NCI-H446 (cell line): Measurements from ENCODE around the gene KRTAP4-16.
"Not testable (repeated sequence)": the region's sequence is repeated elsewhere in the genome, so short reads cannot be mapped to it uniquely, and the experiment has no call there.

Experiments used
- DNase-seq, 2 experiments: peaks; one replicate each; lab custom pipeline; 2025; lab: John Stamatoyannopoulos, UW

Gene KRTAP4-16

DNA sequence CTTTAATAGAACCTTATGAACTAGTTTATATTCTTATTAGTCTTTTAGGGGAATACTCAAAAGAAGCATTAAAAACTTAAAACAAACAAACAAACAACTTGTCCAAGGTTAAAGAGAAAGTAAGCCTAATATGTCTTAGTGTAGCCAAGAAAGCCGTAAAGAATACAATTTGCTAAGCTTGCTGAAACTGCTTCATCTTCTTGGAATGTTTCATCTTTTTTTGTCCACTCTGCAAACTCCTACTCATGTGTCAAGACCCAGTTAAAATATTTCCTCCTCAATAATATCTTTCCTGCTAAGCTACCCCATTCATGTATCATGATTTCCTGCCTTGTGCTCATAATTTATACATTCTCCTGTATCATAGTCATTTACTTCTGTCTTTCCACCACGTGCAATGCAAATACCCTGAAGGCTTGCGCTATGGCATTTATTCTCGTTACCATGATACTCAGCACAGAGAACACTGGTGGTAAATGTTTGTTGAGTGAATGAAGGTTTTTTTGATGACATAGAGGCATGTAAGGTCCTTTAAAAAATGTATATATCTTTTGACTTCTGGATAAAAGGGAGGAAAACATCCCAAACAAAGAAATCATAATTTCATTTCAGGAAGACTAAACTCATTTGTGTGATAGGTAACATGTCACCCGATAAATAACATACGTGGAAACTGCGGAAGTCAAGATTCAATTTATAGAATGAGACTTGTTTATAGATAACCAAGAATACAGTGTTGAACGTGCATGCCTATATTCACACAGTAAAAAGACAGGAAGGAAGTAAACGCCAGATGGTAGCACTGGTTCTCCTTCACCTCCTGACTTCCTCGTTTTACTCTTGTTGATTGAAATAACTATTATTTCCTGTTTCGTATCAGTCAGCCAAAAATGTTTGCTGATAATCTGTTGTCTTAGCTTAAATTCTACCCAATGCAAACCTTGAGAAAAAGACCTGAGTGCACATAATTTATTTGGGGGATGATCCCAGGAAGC lies 18.0 kb upstream of the KRTAP4-16 start:
- not testable (repeated sequence) for DNase-seq

DNA sequence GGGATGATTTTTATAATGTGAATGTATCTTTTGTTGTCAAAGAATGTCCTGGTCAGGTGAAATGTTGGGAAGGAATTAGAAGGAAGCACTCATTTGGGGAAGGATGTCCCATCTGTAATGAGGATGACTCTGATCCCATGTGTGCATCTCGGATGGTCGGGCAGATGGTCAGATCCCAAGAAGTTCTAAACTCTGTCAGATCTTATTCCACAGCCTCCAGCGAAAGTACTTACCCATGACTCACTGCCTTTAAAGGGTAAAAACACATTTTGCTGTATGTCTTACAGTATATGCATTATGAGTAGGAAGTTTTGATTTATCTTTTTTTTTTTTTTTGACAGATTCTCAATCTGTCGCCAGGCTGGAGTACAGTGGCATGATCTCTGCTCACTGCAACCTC lies 16.7 kb upstream of the KRTAP4-16 start:
- no peak for DNase-seq

DNA sequence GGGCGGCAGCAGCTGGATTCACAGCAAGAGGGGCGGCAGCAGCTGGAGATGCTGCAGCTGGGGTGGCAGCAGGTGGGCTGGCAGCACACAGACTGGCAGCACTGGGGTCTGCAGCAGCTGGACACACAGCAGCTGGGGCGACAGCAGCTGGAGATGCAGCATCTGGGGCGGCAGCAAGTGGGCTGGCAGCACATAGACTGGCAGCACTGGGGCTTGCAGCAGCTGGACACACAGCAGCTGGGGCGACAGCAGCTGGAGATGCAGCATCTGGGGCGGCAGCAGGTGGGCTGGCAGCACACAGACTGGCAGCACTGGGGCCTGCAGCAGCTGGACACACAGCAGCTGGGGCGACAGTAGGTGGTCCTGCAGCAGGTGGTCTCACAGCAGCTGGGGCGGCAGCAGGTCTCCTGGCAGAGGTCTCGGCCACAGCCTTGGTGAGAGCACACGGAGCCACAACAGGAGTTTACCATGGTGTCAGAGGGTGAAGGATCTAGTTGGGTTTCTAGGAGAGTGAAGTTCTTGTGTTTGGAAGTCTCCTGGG lies 15.9 kb upstream of the KRTAP4-16 start, which contains the start of gene KRTAP4-11:
KRTAP4-11 (minus strand) TSS at position 528 of the 541 bp plus-strand sequence; CDS start at position 470, 58 bp downstream.
- DNase-seq = not testable (repeated sequence)

DNA sequence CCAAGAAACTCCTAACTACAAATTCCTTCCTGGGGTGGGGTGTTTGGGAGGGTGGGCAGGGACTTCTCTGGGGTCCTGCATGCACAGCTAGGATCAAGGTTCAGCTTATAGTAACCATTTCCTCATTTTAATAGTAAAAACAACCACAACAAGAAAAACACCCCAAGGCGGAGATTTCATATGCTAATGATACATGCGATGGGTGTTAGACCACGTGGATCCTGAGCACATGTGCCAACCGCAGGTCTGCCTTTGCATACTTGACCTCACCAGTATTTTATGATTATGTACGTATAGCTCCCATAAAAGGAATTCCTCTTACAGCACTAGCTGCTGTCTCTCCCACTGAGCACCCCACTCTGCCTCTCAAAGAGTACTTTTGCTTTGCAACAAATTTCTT lies 14.3 kb upstream of the KRTAP4-16 start:
- DNase-seq = no peak

DNA sequence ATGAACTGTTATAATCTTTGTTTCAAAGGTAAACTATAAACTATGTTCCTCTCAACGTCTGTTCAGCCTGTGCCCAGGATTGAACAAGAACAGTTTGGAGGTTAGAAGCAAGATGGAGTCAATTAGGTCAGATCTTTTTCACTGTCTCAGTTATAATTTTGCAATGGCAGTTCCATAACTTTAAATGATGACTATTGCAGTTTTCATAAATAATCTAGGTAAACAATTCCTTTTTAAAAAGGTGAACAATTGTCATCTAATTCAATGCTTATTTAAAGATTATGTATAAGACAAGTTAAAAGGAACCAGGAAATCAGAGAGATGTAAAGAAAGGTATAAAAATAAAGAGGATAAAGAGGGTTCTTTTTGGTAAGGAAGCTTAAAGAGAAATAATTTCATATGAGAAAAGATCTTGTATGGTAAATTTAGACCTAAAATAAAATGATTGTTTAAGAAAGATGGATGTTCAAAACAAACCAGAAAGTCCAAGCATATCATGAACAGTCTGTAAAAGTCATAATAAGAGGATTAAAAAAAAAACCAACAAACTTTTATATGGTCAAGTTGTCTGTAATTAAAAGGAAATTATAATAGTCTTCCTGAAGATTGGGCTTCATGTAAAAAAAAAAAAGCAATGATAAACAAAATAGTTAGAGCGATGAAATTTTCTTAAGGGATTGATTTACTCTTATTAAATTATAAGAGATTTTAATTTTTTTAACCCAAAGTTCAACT lies 9.3 kb upstream of the KRTAP4-16 start:
- no peak for DNase-seq

DNA sequence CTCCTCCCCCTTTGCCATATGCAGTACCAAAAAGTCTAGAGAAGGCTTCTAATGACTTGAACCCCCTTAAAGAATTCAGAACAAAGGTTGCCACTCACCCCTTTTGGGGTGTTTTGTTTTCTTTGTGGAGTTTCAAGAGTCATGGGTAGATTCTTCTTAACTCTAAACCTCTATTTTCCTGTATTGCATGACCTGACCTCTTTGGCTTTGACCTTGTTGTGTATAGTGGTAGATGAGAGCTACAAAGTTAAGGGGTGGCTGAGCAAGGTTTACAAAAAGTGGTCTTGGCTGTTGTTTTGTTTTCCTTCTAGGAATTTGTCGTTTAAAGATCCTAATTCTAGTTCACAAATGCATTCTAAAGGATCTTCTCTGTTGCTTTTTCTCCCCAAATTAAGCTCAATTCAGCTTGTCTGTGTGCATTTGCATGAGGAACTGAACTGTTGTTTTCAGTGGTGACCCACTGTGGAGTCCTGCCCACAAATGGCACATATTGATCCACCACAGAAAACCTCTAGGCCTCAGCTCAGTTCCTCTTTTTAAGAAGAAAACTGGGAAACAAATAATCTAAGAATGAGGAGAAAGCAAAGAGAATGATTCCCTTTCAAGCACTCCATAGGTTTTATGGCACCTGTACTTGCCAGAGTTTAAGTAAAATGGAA lies 6.8 kb upstream of the KRTAP4-16 start:
- DNase-seq = not testable (repeated sequence)

DNA sequence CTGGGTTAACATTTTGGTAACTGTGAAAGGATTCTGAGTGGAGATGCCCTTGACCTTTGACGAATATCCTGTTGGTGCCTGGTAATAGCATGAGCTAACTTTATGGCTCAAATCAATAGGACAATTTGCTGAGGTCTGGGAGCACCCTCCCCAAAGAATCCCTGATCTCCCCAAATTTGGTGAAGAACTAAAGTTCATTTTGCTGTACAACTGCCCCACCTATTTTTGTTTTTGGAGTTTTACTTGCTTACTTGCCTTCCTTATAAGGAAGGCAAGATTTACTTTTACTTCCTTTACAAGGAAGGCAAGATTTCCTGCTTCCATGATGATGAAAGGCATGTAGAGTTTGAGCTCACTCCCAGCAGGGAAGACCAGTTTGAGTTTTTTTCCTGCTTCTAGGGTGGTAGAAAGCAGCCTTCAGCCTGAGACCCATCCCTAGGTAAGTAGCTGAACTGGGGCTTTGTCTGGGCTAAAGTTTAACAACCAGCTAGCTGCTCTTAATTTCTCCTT lies 6.0 kb upstream of the KRTAP4-16 start:
- no peak for DNase-seq

DNA sequence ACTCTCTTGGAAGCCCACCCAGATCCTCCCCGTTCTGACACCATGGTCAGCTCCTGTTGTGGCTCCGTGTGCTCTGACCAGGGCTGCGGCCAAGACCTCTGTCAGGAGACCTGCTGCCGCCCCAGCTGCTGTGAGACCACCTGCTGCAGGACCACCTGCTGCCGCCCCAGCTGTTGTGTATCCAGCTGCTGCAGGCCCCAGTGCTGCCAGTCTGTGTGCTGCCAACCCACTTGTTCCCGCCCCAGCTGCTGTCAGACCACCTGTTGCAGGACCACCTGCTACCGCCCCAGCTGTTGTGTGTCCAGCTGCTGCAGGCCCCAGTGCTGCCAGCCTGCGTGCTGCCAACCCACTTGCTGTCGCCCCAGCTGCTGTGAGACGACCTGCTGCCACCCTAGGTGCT lies 3.3 kb upstream of the KRTAP4-16 start, which contains the start of gene KRTAP4-9:
KRTAP4-9 (plus strand) TSS at position 43 of the 400 bp plus-strand sequence; CDS start at position 43, 0 bp downstream.
- not testable (repeated sequence) for DNase-seq

DNA sequence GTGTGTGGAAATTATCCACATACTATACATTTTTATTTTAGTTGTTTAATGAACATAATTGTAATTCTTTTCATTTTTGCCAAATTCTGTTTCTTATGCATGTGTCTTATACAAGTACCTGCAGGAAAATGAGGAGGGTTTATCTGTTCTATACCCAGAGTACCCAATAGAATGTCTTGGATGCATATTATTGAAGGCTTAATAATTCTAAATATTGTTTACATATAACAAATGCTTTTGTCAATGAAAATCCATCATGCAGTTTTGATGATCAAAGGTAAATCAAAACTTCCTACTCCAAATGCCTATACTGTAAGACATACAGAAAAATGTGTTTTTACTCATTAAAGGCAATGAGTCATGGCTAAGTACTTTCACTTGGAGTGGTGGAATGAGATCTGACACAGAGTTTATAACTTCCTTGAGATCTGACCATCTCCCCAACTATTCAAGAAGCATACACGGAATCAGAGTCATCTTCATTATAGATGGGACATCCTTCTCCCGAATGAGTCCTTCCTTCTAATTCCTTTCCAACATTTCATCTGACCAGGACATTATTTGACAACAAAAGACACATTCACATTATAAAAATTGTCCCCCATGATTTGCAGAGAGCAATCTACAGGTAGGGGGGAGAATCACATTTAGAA lies 2.5 kb upstream of the KRTAP4-16 start:
- DNase-seq = not testable (repeated sequence)

DNA sequence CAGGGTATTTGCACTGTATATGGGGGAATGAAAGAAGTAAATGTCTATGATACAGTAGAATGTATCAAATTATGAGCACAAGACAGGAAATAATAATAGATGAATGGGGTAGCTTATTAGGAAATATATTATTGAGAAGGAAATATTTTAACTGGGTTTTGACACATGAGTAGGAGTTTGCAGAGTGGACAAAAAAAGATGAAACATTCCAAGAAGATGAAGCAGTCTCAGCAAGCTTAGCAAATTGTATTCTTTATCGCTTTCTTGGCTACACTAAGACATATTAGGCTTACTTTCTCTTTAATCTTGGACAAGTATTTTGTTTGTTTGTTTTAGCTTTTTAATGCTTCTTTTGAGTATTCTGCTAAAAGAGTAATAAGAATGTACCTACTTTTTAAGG lies 1.9 kb upstream of the KRTAP4-16 start:
- DNase-seq = no peak

DNA sequence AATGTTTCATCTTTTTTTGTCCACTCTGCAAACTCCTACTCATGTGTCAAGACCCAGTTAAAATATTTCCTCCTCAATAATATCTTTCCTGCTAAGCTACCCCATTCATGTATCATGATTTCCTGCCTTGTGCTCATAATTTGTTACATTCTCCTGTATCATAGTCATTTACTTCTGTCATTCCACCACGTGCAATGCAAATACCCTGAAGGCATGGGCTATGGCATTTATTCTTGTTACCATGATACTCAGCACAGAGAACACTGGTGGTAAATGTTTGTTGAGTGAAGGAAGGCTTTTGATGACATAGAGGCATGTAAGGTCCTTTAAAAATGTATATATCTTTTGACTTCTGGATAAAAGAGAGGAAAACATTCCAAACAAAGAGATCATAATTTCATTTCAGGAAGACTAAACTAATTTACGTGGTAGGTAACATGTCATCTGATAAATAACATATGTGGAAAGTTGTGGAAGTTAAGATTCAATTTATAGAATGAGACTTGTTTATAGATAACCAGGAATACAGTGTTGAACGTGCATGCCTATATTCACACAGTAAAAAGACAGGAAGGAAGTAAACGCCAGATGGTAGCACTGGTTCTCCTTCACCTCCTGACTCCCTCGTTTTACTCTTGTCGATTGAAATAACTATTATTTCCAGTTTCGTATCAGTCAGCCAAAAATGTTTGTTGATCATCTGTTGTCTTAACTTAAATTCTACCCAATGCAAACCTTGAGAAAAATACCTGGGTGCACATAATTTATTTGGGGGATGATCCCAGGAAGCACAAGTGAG lies 2.1 kb downstream of the KRTAP4-16 start:
- DNase-seq = not testable (repeated sequence)

DNA sequence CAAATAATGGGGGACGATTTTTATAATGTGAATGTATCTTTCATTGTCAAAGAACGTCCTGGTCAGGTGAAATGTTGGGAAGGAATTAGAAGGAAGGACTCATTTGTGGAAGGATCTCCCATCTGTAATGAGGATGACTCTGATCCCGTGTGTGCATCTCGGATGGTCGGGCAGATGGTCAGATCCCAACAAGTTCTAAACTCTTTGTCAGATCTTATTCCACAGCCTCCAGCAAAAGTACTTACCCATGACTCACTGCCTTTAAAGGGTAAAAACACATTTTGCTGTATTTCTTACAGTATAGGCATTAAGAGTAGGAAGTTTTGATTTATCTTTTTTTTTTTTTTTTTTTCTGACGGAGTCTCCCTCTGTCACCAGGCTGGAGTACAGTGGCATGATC lies 3.5 kb downstream of the KRTAP4-16 start:
- DNase-seq = no peak

DNA sequence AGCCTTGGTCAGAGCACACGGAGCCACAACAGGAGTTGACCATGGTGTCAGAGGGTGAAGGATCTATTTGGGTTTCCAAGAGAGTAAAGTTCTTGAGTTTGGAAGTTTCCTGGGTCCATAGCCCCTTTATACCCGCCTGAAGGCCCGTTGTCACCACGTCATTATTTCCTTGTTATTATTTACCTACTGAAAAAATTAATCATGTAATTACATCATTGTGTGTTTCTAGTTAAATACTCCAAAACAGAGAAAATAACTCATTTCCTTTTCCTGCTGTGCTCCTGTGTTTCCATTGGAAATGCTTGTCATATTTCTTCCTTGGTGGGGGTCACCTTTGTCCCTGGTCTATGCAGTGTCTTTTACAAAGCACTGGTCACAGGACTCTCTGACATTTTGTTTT lies 4.0 kb downstream of the KRTAP4-16 start, which contains the start of gene KRTAP4-8:
KRTAP4-8 (minus strand) TSS at position 101 of the 400 bp plus-strand sequence; CDS start at position 43, 58 bp downstream.
- no peak for DNase-seq

DNA sequence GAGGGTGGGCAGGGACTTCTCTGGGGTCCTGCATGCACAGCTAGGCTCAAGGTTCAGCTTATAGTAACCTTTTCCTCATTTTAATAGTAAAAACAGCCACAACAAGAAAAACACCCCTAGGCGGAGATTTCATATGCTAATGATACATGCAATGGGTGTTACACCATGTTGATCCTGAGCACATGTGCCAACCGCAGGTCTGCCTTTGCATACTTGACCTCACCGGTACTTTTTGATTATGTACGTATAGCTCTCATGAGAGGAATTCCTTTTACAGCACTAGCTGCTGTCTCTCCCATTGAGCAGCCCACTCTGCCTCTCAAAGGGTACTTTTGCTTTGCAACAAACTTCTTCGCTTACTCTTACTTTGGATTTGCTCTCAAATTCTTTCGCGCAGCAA lies 6.0 kb downstream of the KRTAP4-16 start:
- DNase-seq = no peak

DNA sequence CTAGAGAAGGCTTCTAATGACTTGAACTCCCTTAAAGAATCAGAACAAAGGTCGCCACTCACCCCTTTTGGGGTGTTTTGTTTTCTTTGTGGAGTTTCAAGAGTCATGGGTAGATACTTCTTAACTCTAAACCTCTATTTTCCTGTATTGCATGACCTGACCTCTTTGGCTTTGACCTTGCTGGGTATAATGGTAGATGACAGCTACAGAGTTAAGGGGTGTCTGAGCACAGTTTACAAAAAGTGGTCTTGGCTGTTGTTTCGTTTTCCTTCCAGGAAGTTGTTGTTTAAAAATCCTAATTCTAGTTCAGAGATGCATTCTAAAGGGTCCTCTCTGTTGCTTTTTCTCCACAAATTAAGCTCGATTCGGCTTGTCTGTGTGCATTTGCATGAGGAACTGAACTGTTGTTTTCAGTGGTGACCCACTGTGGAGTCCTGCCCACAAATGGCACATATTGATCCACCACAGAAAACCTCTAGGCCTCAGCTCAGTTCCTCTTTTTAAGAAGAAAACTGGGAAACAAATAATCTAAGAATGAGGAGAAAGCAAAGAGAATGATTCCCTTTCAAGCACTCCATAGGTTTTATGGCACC lies 13.2 kb downstream of the KRTAP4-16 start:
- not testable (repeated sequence) for DNase-seq

DNA sequence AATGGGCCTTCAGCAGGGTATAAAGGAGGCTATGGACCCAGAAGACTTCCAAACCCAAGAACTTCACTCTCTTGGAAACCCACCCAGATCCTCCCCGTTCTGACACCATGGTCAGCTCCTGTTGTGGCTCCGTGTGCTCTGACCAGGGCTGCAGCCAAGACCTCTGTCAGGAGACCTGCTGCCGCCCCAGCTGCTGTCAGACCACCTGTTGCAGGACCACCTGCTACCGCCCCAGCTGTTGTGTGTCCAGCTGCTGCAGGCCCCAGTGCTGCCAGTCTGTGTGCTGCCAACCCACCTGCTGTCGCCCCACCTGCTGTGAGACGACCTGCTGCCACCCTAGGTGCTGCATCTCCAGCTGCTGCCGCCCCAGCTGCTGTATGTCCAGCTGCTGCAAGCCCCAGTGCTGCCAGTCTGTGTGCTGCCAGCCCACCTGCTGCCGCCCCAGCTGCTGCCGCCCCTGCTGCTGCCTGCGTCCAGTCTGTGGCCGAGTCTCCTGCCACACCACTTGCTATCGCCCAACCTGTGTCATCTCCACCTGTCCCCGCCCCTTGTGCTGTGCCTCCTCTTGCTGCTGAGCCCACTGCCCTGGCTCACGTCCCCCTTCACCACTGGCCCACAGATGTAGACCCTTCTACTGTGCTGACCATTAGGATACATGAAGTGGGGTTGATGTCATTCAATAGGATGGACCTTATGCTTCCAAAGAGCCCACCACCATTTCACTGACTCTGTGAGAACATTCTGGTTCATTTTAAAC lies 17.7 kb downstream of the KRTAP4-16 start, which contains the start of gene KRTAP4-7:
KRTAP4-7 (plus strand) TSS at position 51 of the 757 bp plus-strand sequence; CDS start at position 108, 57 bp downstream.
- not testable (repeated sequence) for DNase-seq

DNA sequence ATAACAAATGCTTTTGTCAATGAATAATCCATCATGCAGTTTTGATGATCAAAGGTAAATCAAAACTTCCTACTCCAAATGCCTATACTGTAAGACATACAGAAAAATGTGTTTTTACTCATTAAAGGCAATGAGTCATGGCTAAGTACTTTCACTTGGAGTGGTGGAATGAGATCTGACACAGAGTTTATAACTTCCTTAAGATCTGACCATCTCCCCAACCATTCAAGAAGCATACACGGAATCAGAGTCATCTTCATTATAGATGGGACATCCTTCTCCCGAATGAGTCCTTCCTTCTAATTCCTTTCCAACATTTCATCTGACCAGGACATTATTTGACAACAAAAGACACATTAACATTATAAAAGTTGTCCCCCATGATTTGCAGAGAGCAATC lies 18.6 kb downstream of the KRTAP4-16 start:
- not testable (repeated sequence) for DNase-seq

DNA sequence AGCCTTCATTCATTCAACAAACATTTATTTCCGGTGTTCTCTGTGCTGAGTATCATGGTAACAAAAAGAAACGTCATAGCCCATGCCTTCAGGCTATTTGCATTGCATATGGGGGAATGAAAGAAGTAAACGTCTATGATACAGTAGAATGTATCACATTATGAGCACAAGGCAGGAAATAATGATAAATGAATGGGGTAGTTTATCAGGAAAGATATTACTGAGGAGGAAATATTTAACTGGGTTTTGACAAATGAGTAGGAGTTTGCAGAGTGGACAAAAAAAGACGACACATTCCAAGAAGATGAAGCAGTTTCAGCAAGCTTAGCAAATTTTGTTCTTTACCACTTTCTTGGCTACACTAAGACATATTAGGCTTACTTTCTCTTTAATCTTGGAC lies 19.4 kb downstream of the KRTAP4-16 start:
- no peak for DNase-seq

DNA sequence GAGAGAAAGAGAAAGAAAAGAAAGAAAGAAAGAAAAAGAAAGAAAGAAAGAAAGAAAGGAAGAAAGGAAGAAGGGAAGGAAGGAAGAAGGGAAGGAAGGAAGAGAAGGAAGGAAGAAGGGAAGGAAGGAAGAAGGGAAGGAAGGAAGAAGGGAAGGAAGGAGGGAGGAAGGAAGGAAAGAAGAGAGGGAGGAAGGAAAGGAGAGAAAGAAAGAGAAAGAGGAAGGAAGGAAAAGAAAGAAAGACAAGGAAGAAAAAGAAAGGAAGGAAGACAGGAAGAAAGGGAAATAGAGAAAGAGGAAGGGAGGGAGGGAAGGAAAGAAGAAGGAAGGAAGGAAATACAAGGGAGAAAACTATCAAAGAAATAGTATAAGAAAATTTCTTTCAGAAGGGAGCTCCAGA lies 25.2 kb downstream of the KRTAP4-16 start:
- DNase-seq = no peak
